ENCODE data around the gene SSTR5. TPM values are rescaled to one million over a fixed set of nuclear protein-coding genes. Genes with fewer than 3 reads are reported as not detected.

Gene SSTR5
- total and polyA plus RNA-seq, 11 donors = 0.22 to 20.1 (median 3.6) TPM

DNA sequence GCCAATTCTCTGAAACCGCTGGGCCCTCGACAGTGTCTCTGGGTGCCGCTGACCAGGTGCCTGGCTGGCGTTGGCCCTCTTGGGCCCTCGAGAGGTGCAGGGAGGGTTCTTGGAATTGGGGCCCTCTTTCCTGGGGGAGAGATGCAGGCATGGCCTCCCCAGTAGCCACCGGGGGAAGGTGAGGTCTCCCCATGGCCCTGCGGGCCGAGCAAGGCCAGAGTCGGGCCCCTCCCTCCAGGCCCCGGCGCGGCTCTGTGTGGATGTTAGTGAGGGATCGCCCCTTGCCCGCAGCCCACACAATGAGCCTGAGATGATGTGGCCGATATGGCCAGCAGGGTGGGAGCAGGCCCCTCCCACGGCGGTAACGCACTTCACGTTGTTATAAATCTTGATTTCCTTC is 46.6 kb downstream of the SSTR5 start:
- H3K4me1 ChIP-seq = no peaks in the 10 kb centered on the region
- intact Hi-C loops (cut with DNase I) = no loop called here
- H3K27ac ChIP-seq = no peak overlapping the region
- H3K36me3 ChIP-seq = no peaks in the 10 kb centered on the region
- H3K27me3 ChIP-seq = peaks cover 0 to 49% (median 9%) of the 10 kb centered on the region in 9 donors
- ATAC-seq (no peak), DNase-seq (no peak)
- no peaks in the 10 kb centered on the region for H3K9me3 ChIP-seq
- TF ChIP-seq, protein P1, sequence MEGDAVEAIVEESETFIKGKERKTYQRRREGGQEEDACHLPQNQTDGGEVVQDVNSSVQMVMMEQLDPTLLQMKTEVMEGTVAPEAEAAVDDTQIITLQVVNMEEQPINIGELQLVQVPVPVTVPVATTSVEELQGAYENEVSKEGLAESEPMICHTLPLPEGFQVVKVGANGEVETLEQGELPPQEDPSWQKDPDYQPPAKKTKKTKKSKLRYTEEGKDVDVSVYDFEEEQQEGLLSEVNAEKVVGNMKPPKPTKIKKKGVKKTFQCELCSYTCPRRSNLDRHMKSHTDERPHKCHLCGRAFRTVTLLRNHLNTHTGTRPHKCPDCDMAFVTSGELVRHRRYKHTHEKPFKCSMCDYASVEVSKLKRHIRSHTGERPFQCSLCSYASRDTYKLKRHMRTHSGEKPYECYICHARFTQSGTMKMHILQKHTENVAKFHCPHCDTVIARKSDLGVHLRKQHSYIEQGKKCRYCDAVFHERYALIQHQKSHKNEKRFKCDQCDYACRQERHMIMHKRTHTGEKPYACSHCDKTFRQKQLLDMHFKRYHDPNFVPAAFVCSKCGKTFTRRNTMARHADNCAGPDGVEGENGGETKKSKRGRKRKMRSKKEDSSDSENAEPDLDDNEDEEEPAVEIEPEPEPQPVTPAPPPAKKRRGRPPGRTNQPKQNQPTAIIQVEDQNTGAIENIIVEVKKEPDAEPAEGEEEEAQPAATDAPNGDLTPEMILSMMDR (IDR thresholded peaks at IDR 0.05) = no peak
- no peak for TF ChIP-seq POLR2A (IDR thresholded peaks at IDR 0.05)
- 77 to 86% (median 78%) methylated on average over 14 to 19 of the region's 19 CpGs for WGBS, 4 donors
- H3K4me3 ChIP-seq = no peak overlapping the region

DNA sequence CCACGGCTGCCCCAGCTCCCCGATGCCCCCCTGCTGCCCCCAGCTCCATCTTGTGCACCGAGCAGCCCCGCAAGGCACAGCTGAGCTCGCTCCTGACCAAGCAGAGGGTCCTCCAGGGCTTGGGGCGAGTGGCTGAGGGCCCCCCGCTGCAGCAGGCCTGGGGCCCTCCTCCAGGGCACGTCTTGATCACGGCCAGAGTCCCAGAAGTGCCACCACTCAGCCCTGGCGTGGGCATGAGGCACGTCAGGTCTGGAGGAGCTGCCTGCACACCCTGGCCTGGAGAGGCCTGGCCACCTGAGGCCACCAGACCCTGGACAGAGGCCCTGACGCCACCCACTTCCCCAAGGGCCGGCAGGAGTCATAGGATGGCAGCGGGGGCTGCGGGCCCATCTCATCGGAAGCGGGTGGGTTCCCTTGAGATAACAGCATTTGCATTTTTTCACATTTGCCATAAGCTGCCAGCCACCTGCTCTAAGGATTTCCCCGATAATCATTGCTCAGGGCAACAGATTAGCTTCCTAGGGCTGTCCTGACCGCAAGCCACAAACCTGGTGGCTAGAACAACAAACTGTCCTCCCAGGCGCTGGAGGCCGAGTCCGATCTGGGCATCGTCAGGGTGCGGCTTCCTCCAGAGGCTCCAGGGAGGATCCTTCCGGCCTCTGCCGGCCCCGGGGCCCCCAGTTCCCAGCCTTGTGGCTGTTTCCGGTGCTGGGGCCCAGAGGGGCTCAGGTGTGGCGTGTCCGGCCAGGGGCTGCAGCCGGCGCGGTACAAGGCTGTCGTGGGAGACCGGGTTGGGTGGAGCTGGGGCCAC is 47.4 kb downstream of the SSTR5 start:
- DNase-seq (no peak), ATAC-seq (no peak)
- WGBS, 4 donors = 63 to 81% (median 70%) methylated on average over 26 to 35 of the region's 35 CpGs
- Histone ChIP-seq H3K4me1 (no peaks in the 10 kb centered on the region), H3K36me3 (no peaks in the 10 kb centered on the region), H3K9me3 (no peaks in the 10 kb centered on the region), H3K27ac (no peak overlapping the region), H3K4me3 (no peak overlapping the region), H3K27me3 (peaks cover 0 to 49% (median 9%) of the 10 kb centered on the region in 9 donors)
- TF ChIP-seq, protein P1 (IDR thresholded peaks at IDR 0.05) = no peak
- no peak for TF ChIP-seq POLR2A (IDR thresholded peaks at IDR 0.05)
- intact Hi-C loops (cut with DNase I) = no loop called here

DNA sequence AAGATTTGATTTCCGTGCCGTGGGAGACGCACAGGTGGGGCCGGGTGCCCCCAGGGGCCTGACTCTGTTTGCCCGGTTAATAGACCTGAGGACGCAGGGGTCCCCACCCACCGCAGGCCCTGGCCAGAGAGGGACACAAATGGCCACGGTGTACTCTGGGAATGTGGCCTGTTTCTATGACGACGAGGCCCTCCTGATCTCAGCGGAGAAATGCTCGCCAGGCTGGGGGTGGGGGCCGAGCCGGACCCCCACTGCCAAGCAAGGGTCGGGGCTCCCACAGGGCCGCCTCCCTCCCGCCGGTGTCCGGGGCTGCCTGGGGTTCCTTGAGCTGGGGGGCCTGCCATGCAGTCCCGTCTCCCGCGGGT is 48.0 kb downstream of the SSTR5 start:
- Histone ChIP-seq H3K4me1 (no peaks in the 10 kb centered on the region), H3K36me3 (no peaks in the 10 kb centered on the region), H3K9me3 (no peaks in the 10 kb centered on the region), H3K27me3 (peaks cover 0 to 49% (median 9%) of the 10 kb centered on the region in 9 donors), H3K27ac (no peak overlapping the region), H3K4me3 (no peak overlapping the region)
- WGBS, 4 donors = 70 to 100% (median 73%) methylated on average over 3 to 22 of the region's 22 CpGs
- no peak for ATAC-seq
- no peak for DNase-seq
- intact Hi-C loops (cut with DNase I) = no loop called here
- TF ChIP-seq, protein P1 (IDR thresholded peaks at IDR 0.05) = no peak
- TF ChIP-seq POLR2A (IDR thresholded peaks at IDR 0.05) = no peak

DNA sequence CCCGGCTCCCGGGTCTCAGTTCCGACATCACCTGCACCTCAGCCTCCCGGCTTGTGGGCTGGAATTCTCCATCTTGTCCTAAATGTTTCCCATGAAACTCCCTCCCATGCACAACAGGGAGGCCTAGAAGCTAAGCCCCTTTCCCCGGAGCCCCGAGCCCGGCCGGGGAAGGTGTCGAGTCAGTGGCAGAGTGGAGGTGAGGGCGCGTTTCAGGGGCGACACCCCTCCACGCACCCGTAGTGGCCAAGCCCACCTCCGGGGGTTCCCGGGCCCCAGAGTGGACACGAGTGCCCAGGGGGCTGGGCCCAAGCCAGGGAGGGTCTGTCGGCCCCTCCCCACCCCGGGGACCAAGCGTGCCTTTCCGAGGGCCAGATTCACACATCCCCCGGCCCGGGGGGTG is 48.5 kb downstream of the SSTR5 start:
- Histone ChIP-seq H3K9me3 (no peaks in the 10 kb centered on the region), H3K36me3 (no peaks in the 10 kb centered on the region), H3K27ac (no peak overlapping the region), H3K27me3 (peaks cover 0 to 50% (median 9%) of the 10 kb centered on the region in 9 donors), H3K4me1 (no peaks in the 10 kb centered on the region), H3K4me3 (no peak overlapping the region)
- WGBS, 4 donors = 74 to 78% (median 76%) methylated on average over 18 to 23 of the region's 23 CpGs
- TF ChIP-seq, protein P1 (IDR thresholded peaks at IDR 0.05) = no peak
- no peak for TF ChIP-seq POLR2A (IDR thresholded peaks at IDR 0.05)
- ATAC-seq (no peak), DNase-seq (no peak)
- intact Hi-C loops (cut with DNase I) = no loop called here

Data from heart left ventricle (tissue), 16 donors.